ENCODE data around the gene NPAS4. TPM values are rescaled to one million over a fixed set of nuclear protein-coding genes. Genes with fewer than 3 reads are reported as not detected.
"Not testable (repeated sequence)": the region's sequence is repeated elsewhere in the genome, so short reads cannot be mapped to it uniquely, and the experiment has no call there.

Gene NPAS4
- not detected for polyA plus RNA-seq

GRCh38 chr11:66420671-66421476 is at the start of gene NPAS4:
NPAS4 (plus strand) TSS chr11:66421035; CDS start chr11:66421180, 145 bp downstream.
- H3K27me3 Mint-ChIP-seq (ENCODE audit: low read depth in 3 of 3) = peaks cover 26 to 40% (median 32%) of the 10 kb centered on the region in 3 donors
- peak within 1 kb of the TSS in 3 of 6 donors; percentile 46 to 72 (median 72) for H3K27ac Mint-ChIP-seq
- no peaks in the 10 kb centered on the region for H3K36me3 Mint-ChIP-seq
- DNase-seq = no peak
- no peak within 1 kb of the TSS for H3K4me3 Mint-ChIP-seq
- H3K9me3 Mint-ChIP-seq = peaks cover 0 to 5% (median 1%) of the 10 kb centered on the region in 6 donors
- H3K4me1 Mint-ChIP-seq = peaks cover 7 to 12% of the 10 kb centered on the region in 2 donors

DNA sequence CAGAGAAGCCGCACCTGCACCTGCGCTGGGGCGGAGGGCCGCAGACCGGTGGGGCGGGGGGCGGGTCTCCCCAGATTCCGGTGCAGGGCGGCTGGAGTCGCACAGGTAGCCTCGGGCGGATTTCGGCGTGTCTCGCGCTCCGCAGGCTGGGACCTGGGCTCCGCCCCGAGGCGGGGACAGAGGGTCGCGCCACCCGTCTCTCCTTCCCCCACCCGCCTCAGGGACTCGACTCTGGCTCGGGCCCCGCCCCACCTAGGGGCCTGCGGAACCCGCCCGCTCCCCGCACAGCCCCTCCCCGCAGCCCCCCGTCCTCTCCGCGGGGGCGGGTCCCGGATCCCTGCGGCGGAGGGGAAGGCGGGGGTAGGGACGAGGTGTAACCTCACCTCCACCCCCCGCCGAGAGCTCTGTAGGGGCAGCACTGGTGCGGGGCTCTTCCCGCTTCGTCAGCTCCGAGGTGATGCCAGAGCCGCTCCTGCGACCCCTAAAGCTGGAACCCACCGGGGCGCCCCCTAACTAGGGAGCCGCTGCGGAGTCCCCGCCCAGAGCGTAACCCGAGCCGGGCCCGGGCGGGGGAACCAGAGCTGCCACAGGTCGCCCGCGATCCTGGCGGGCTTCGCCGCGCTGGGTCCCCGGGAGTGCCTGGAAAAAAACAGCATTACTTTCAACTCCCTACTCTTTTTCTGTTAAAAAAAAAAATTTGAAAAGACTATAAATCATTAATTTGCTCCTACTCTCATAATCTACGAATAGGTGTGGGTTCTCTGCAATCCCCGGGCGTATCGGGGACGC is 49.0 kb upstream of the NPAS4 start, which contains the start of gene SLC29A2:
SLC29A2 (minus strand) TSS at position 134 of the 789 bp plus-strand sequence. CDS start 169 bp downstream, outside the sequence.
- Mint-ChIP-seq H3K27ac (peak within 1 kb of the TSS in 2 of 6 donors; percentile 17 to 80), H3K27me3 (ENCODE audit: low read depth in 3 of 3) (peaks cover 3 to 5% (median 5%) of the 10 kb centered on the region in 3 donors), H3K36me3 (no peaks in the 10 kb centered on the region), H3K4me1 (peaks cover 9% of the 10 kb centered on the region in 2 donors), H3K4me3 (peak within 1 kb of the TSS; percentile 81 to 87 (median 85)), H3K9me3 (no peaks in the 10 kb centered on the region)
- peak; percentile 42 to 48 (median 45) for DNase-seq

GRCh38 chr11:66373265-66373664 is 47.6 kb upstream of the NPAS4 start:
- H3K27me3 Mint-ChIP-seq (ENCODE audit: low read depth in 3 of 3) = peaks cover 3 to 5% (median 5%) of the 10 kb centered on the region in 3 donors
- H3K36me3 Mint-ChIP-seq = no peaks in the 10 kb centered on the region
- DNase-seq = no peak
- peak overlapping the region in 2 of 6 donors; percentile 40 to 60 for H3K27ac Mint-ChIP-seq
- peak overlapping the region in 4 of 5 donors; percentile 21 to 44 (median 32) for H3K4me3 Mint-ChIP-seq
- peaks cover 9% of the 10 kb centered on the region in 2 donors for H3K4me1 Mint-ChIP-seq
- no peaks in the 10 kb centered on the region for H3K9me3 Mint-ChIP-seq

- not testable (repeated sequence) for H3K4me1 Mint-ChIP-seq; H3K36me3 Mint-ChIP-seq; H3K9me3 Mint-ChIP-seq; H3K27me3 Mint-ChIP-seq (ENCODE audit: low read depth in 3 of 3); DNase-seq; H3K27ac Mint-ChIP-seq
- H3K4me3 Mint-ChIP-seq = peak overlapping the region in 3 of 5 donors; percentile 21 to 44 (median 36)
These were observed 47.0 kb upstream of the NPAS4 start for GRCh38 chr11:66373690-66374287.

DNA sequence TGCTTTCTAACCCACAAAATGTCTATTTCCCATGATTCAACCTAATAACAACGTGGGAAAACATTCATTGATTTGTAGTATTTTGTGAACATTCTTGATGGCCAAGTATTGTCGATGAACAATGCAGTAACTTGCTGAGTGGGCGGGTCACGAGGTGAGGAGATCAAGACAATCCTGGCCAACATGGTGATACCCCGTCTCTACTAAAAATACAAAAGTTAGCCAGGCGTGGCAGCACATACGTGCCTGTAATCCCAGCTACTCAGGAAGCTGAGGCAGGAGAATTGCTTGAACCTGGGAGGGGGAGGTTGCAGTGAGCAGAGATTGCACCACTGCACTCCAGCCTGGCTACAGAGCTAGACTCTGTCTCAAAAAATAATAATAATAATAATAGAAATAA is 40.6 kb upstream of the NPAS4 start:
- H3K9me3 Mint-ChIP-seq; H3K4me3 Mint-ChIP-seq; H3K36me3 Mint-ChIP-seq; H3K4me1 Mint-ChIP-seq; H3K27ac Mint-ChIP-seq; DNase-seq; H3K27me3 Mint-ChIP-seq (ENCODE audit: low read depth in 3 of 3): not testable (repeated sequence)

GRCh38 chr11:66384316-66384715 is 36.5 kb upstream of the NPAS4 start:
- H3K9me3 Mint-ChIP-seq; DNase-seq; H3K36me3 Mint-ChIP-seq; H3K4me1 Mint-ChIP-seq; H3K4me3 Mint-ChIP-seq; H3K27ac Mint-ChIP-seq; H3K27me3 Mint-ChIP-seq (ENCODE audit: low read depth in 3 of 3): not testable (repeated sequence)

DNA sequence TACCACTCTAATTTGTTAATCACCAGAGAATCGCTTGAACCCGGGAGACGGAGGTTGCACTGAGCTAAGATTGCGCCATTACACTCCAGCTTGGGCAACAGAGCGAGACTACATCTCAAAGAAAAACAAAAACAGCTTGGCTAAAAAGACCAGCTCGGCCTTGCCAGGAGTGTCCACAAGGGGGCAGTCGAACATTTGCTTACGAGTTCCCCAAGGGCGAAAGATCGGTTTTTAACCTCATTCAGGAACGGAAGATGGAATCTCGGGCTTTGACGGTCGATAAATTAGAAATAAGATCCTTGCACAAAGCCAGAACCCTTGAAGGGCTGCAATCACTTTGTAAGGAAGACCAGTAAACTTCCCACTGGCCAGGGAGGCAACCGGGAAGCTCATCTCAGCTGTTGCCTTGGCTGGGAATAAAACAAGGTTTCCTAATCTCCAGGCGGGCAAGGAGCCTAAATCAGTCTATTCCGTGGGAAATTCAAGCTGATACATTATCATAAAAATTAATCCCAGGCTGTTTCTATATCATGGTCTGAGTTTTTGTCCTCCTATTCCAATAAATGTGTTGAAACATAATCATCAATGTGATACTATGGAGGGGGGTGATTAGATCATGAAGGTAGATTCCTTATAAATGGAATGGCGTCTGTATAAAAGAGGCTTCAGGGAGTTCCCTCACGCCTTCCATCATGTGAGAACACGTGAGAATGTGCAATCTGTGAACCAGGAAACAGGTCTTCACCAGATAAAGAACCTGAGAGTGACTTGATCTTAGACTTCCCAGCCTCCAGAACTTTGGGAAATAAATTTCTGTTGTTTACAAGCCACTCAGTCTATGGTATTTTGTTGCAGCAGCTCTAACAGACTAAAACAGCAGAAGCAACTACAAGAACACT is 34.4 kb upstream of the NPAS4 start:
- H3K9me3 Mint-ChIP-seq = no peaks in the 10 kb centered on the region
- H3K4me1 Mint-ChIP-seq = peaks cover 9% of the 10 kb centered on the region in 2 donors
- no peaks in the 10 kb centered on the region for H3K36me3 Mint-ChIP-seq
- peak overlapping the region in 4 of 5 donors; percentile 10 to 71 (median 42) for H3K4me3 Mint-ChIP-seq
- H3K27me3 Mint-ChIP-seq (ENCODE audit: low read depth in 3 of 3) = peaks cover 2 to 6% (median 4%) of the 10 kb centered on the region in 3 donors
- peak overlapping the region in 2 of 6 donors; percentile 25 to 61 for H3K27ac Mint-ChIP-seq
- DNase-seq = peak; percentile 58 to 72 (median 67)

- H3K4me1 Mint-ChIP-seq = peaks cover 9% of the 10 kb centered on the region in 2 donors
These were observed 32.0 kb upstream of the NPAS4 start for GRCh38 chr11:66388780-66389386.

DNA sequence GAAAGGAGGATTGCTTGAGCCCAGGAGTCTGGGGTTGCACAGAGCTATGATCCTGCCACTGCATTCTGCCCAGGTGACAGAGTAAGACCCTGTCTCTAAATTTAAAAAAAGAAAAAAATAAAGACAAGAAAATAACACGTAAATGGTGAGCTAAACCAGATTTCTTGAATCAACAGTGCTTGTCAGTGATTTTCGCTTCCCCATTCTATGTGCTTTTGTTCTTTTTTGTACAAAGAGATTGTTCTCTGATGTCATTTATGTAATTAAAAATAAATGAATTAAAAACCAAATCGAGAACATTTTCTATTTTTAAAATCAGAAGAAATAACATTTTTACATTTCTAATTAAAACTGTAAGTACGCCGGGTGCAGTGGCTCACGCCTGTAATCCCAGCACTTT is 29.5 kb upstream of the NPAS4 start:
- no peak for DNase-seq
- peaks cover 4 to 5% of the 10 kb centered on the region in 2 donors for H3K4me1 Mint-ChIP-seq
- H3K36me3 Mint-ChIP-seq = no peaks in the 10 kb centered on the region
- peaks cover 2 to 6% (median 4%) of the 10 kb centered on the region in 3 donors for H3K27me3 Mint-ChIP-seq (ENCODE audit: low read depth in 3 of 3)
- no peak overlapping the region for H3K27ac Mint-ChIP-seq
- no peak overlapping the region for H3K4me3 Mint-ChIP-seq
- no peaks in the 10 kb centered on the region for H3K9me3 Mint-ChIP-seq

More at GRCh38 chr11:66388780-66389386, 32.0 kb upstream of the NPAS4 start:
- DNase-seq = peak; percentile 44 to 65 (median 57)
- H3K36me3 Mint-ChIP-seq = no peaks in the 10 kb centered on the region
- no peak overlapping the region for H3K27ac Mint-ChIP-seq
- H3K27me3 Mint-ChIP-seq (ENCODE audit: low read depth in 3 of 3) = peaks cover 2 to 6% (median 4%) of the 10 kb centered on the region in 3 donors
- no peaks in the 10 kb centered on the region for H3K9me3 Mint-ChIP-seq
- no peak overlapping the region for H3K4me3 Mint-ChIP-seq

GRCh38 chr11:66393954-66394353 is 26.9 kb upstream of the NPAS4 start:
- no peak overlapping the region for H3K4me3 Mint-ChIP-seq
- H3K9me3 Mint-ChIP-seq = no peaks in the 10 kb centered on the region
- no peak for DNase-seq
- no peaks in the 10 kb centered on the region for H3K4me1 Mint-ChIP-seq
- H3K36me3 Mint-ChIP-seq = no peaks in the 10 kb centered on the region
- H3K27me3 Mint-ChIP-seq (ENCODE audit: low read depth in 3 of 3) = peaks cover 0 to 6% (median 6%) of the 10 kb centered on the region in 3 donors
- no peak overlapping the region for H3K27ac Mint-ChIP-seq

- peaks cover 4 to 18% (median 5%) of the 10 kb centered on the region in 3 donors for H3K27me3 Mint-ChIP-seq (ENCODE audit: low read depth in 3 of 3)
- H3K4me1 Mint-ChIP-seq = peaks cover 2 to 6% of the 10 kb centered on the region in 2 donors
- no peak overlapping the region for H3K27ac Mint-ChIP-seq
- no peak for DNase-seq
- H3K4me3 Mint-ChIP-seq = no peak overlapping the region
- no peaks in the 10 kb centered on the region for H3K36me3 Mint-ChIP-seq
- no peaks in the 10 kb centered on the region for H3K9me3 Mint-ChIP-seq
These were observed 13.2 kb upstream of the NPAS4 start for GRCh38 chr11:66407651-66408050.

DNA sequence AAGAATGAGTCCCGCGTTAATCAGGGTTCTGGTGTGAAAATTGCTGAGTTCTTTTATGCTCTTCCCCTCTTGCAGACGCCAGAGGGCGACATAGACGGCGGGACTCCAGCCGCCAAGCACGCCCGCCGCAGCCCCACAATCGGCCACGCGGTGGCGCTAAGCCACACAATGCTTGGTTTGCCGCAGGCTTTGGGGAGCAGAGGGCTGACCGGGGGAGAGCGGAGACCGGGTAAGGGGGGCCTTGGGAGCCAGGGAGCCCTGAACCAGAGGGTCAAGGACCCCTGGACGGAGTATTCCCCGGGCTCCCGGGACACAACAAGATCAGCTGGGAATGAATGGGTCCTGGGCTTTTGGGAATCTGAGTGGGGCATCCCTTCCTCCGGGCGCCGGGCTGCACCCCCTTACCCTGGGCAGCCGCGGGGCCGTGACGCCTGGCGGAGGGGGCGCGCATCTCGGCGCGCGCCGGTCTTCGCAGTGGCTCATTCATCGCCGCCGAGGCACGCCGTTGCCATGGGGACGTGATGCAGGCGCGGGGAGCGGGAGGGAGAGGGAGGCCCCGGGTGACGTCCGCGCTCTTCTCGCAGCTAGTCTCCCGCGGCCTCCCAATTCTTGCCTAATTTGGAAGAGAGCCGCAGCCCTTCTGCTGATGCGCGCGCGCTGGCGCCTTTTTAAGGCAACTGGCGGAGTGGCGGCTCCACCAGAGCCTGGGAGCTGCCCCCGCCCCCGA is 12.2 kb upstream of the NPAS4 start:
- peaks cover 2 to 6% of the 10 kb centered on the region in 2 donors for H3K4me1 Mint-ChIP-seq
- H3K4me3 Mint-ChIP-seq = peak overlapping the region; percentile 56 to 79 (median 74)
- DNase-seq = peak; percentile 85 to 89 (median 87)
- H3K27ac Mint-ChIP-seq = peak overlapping the region in 1 of 6 donors; percentile 86
- peaks cover 4 to 20% (median 5%) of the 10 kb centered on the region in 3 donors for H3K27me3 Mint-ChIP-seq (ENCODE audit: low read depth in 3 of 3)
- no peaks in the 10 kb centered on the region for H3K9me3 Mint-ChIP-seq
- H3K36me3 Mint-ChIP-seq = no peaks in the 10 kb centered on the region

Measured in immature natural killer cell (primary cell).